GM21737 (cell line): ENCODE data around the gene PACRG.

Source experiments
- ATAC-seq: cut with Tn5 transposase; IDR thresholded peaks from one replicate; pipeline ENCODE4 v1.9.1; 2021; ENCODE audit warnings: mild to moderate bottlenecking, moderate library complexity; ENCODE audit not compliant: unreplicated experiment

PACRG gene

DNA sequence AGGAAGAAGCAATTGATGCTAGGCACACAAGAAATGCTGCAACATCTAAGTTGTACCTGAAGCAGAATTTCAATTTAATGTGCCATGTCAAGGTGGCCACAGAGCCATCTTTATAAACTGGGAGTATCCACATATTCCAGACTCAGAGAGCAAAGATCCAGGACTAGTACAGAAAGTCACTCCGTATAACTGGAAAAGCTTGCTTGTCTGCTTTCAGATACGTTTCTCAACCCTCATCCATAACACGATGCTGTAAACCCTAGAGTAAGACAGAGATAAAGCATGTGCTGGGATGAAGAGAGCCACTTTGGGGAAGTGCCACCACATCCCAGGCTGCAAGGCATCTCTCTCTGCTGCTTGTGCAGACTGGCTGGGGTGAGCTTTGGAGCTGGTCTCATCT lies 134.7 kb downstream of the PACRG start:
- ATAC-seq: no peak

DNA sequence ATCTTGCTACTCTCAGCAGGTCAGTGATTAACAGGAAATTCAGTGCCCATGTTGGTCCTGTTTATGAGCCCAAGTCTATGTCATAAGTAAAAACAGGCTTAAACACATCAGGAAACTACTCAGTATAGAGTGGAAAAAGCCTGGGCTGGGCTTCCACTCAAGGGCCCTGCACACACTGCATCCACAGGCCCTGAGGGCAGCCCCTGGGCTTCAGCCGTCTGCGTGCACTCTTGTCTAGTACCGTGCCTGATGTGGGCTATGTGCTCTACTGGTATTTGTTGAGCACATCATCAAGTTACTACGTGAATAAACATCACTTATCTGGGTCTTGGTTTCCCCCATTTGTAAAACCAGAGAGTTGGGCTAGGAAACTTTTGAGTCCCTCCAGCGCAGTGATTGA lies 135.2 kb downstream of the PACRG start:
- ATAC-seq: no peak

DNA sequence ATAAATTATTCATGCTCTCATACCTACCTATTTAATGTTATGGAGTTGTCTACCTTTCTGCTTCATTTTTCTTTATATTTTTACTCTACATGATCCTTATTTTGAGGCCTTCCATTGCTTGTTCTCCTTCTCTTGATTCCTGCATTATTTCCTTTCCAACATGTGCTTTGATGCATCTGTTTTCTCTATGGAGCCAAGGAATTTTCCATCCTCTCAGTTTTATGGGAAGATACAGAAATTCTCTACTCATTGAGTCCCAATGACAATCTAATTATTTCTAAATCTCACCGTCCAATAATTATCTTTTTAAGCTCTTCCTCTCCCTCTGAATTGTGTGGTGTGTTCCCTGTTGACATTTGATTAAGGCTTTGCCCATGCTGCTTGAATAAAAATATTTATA lies 136.0 kb downstream of the PACRG start:
- ATAC-seq: no peak

DNA sequence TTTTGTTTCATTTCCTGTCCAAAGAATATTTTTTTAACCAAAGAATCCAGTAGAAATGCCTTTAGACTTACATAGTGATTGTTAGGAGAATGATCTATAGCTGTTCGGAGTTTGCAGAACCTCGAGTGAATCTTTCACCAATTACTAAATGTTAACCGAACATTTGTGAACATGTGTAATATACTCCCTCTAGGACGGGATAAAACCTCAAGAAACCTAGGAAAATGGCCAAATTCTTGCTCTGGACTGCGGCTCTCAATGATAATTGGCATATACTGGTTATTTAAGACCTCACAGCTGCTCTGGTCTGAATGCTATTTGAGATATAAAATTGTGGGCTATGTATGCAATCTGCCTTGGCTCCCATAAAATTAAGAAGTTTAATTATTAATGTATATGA lies 137.1 kb downstream of the PACRG start:
- no peak for ATAC-seq

DNA sequence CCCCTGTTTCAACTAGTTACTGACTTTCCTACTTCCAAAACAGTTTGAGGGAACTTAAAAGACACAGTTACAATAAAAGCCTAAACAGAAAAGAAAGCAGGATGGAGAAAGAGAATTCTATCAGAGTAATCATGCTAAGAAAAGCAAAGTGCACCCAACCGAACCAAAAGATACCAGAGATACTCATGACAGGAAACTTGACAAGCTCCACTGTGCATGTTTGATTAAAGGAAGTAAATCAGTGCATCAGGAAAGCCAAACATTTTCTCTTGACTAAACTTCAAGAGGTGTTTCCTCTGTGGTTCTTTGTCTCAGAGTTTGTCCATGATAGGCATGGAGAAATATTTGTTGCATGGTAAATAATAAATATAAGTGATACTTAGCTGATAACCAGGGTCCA lies 138.9 kb downstream of the PACRG start:
- ATAC-seq: no peak

DNA sequence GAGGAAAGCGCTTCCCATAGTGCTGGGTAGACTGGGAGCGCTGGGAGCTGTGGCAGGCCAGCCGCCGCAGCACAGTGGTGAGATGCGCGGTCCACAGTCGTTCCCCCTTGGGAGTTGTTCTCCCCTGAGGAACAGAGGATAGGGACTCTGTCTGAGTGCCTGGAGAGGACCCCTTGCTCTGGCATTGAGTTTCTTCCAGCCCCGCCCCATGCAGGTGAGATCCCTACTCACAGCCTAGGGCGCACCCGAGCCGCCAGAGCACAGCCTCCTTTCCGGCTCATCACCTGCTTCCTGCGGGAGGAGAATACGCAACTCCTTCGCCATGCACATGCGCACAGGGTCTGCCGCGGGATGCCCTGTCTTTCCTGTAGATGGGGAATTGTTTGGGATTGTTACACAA lies 140.6 kb downstream of the PACRG start:
- ATAC-seq: no peak

DNA sequence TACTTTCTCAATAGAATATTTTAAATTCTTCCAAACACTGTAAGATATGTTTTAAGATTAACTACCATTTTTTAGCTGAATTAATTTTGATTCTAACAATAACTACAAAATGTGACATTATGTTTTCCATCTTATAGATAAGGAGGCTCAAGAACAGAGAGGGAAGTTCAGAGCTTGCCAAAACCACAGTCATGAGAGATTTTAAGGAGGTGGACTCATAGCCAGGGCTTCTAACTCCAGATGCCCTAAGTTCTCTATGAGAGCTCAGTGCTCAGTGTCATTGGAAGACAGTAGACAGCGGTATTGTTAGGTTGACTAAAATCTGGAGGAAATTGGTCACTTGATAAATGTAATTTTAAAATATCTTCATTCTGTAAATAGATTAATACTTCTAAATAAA lies 144.2 kb downstream of the PACRG start:
- ATAC-seq: no peak

DNA sequence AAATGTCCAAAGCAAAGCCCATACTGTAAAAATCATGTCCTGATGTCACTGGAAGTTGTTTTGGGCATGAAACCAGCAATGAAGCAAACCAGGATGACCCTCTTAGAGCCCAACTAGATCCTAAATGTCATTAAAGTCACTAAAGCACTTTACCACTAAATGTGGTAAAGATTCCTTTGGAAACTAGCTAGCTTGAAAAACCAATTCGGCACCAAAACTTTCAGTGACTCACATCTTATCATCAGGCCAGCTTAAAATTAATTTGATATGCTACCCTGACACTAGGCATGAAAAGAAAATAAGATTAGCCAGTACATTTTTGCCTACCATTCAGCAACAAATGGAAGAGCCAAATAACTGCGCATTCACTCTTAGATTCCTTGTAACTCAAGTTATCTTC lies 145.8 kb downstream of the PACRG start:
- no peak for ATAC-seq

DNA sequence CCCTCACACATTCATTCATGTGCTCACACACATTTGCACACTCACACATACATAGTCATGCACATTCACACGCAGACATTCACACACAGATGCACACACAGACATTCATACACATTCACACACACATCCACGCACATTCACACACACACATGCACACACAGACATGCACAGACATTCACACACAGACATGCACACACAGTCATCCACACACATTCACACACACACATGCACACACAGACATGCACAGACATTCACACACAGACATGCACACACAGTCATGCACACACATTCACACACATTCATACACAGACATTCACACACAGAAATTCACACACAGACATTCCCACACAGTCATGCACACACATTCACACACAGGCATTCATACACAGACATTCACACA lies 147.3 kb downstream of the PACRG start:
- no peak for ATAC-seq

DNA sequence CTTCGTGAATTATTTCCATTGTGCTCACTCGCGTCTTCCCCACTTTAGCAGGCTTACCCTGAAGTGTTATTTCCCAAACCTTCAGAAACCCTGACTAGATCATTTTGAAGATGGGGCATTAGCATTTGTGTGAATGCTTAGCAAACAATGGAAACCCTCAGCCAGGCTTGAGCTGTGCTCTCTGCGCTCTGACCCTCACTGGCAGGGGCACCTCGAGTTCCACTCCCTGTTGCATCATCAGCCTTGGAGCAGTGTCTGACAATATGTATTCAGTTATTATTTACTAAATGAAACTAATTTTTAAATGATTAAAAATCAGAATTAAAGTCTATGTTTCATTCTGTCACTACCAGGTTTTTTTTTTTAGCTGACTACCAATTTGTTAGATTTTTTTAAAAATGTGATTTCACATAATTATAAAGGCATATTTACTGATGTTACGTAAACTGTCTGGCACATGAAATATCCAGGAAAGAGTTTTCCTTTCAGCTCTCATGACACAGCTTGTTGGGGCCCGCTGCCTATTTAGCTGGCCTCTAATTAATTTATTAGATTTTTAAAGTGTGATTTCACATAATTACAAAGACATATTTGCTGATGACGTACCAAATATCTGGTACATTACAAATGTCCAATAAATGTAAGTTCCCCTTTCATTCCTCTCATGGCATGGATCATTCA lies 155.2 kb downstream of the PACRG start:
- ATAC-seq: no peak

DNA sequence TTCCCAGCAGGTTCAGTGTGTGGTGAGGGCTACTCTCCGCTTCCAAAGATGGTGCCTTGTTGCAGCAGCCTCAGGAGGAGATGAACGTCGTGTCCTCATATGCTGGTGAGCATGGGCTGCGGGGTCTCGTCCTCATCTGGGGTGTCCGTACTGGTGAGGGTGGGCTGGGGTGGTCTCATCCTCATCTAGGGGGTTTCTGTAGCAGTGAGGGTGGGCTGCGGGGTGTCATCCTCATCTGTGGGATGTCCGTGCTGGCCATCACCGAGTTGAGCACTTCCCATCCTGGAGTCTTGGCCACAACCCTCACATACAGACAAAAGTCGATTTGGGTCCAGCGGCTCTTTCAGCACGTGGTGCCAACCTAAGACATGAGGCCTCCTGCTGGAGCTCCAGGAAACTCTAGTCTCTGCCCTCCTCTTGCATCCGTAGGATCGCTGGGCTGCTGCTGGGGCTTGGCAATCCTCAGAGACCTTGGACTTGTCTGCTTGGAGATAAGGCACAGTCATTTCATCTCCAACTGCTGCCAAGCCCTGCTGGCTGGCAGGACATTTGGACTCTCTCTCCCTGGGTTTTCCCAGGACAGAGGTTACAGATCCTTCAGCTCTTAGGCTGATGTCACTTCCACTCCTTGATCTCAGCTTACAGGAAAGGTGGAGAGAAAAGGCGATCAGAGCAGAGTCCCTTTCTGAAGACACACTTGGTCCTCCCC lies 160.4 kb downstream of the PACRG start:
- ATAC-seq: no peak

DNA sequence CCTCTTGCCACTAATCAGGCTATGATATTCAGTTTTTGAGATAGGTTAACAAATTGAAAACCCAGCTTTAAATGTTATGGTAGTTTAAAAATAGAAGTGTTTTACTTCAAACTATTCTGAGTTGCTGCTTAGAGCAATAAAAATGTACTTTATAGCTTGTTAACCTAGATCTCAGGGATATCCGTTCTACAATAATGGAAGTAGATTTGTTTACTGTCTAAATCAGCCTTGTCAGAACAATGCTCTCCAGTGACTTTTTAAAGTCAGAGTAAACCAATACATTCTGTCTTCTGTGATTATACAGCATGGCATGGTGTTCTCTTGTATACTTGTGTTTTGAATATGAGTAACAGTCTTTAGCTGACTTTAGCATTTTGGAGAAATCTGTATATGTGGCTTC lies 161.5 kb downstream of the PACRG start:
- no peak for ATAC-seq

DNA sequence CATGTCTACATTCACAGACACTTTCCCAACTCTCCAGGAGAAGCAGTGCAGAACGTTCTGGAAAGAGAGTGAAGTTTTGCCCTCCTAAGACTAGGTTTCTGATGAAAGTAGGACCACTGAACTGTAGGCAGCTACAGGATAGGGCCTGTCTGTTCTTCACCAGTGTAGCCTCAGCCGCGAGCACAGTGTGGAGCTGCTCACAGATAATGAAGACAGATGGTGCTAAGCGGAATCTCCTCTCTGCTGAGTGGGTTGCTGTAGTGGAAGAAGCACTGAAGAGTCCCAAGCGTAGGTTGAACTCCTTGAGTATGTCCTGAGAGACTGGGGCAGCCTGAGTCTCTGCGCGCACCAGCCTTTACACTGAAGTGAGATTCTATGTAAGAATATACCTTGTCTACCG lies 170.2 kb downstream of the PACRG start:
- ATAC-seq: no peak

DNA sequence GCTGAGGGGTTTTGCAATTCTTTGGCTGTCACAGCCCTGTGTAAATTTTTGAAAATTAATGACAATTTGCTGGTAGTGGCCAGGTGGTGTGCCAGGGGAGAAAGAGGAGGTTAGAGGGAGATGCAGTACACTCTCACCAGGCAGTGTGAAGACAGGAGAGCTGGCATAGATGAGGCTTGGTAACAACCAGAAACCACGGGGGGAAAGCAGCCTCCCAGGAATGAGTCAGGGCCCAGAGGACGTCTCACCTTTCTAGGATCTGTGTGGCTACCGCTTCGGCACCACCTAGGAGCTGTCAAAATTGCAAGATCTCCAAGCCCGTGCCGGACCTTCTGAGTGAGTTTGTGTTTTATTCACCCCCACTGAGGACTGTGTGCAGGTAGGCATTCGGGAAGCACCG lies 171.4 kb downstream of the PACRG start:
- ATAC-seq: no peak

DNA sequence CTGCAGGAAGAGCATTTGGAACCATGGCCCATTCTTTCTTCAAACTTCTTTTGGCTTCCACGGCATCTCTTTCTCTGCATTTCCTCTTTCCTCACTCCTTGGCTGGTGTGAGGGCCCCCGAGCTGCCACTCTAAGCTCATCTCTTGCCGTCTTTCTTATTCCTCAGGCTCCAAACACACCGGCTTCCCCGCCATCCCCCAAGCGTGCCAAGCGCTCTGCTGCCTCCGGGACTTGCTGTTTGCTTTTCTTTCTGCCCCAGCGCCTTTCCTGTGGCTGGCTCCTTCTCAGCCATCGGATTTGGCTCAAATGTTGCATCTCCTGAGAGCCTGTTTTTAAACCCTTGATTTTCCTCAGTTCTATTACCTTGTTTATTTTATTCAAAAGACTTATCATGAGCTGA lies 172.7 kb downstream of the PACRG start:
- ATAC-seq: no peak

DNA sequence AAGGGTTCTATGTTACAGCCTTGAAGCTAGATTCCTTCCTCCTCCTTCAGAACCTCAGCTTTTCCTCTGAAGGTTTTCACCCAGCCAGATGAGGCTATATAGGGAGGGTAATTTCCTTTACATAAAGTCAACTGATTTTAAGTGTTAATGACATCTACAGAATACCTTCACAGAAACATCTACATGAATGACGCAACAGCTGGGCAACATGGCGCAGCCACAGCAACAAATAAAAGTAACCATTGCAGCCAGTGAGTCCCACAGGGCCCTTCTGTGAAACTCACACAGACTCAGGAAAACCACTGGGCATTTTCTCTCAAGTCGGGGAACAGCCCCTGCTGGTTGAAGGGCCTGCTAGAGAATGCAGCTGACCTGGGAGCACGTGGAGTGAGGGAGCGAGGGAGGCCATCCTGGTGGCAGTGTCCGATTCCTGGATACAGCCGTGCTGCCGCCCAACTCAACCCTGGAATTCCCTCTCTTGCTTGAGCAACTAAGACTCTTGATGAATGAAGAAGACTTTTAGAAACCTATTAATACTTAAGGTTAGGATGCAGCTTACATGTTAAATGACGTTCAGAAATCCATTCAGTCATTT lies 176.4 kb downstream of the PACRG start:
- ATAC-seq: no peak

DNA sequence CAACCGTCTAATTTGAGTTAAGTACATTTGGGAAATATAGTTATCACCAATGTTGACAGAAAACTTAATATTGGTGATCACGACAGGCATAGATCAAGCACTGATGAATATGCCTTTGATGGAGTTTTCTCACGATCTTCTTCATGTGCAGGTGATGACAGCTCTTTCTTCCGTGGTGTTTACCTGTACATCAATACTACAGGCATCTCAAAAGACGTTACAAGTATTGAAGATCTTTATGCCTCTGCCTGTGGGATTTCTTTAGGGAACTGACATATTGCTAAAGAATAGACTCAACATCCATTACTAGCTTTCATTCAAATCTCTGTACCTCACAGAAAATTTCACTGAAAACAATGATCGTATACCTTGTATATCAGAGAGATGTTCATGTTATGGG lies 178.7 kb downstream of the PACRG start:
- ATAC-seq: no peak

DNA sequence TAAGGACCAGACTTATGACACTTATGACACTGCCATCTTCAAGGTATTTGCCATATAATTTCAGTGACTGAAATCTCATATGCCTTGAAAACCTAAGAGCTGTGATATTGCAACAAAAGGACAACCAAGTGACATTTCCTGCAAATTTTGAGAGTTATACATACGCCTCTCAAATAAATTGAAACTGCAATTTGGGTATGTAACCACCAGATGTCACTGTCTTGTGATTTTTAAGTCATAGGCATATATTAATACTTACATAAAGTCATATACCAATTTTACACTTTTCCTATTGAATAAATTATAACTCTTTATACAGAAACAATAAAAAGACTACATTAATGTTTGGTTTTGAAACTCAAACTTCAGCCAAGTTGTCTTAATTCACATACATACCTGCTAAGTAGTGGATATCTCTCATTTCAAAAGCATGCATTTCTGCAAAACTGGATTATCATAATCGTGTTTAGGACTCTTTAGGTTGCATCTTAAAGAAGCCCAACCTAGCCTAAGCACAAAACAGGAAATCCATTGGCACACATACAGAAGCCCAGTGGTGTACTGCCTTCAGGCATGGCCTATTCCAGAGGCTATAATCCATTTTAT lies 180.2 kb downstream of the PACRG start:
- ATAC-seq: peak; percentile 59

DNA sequence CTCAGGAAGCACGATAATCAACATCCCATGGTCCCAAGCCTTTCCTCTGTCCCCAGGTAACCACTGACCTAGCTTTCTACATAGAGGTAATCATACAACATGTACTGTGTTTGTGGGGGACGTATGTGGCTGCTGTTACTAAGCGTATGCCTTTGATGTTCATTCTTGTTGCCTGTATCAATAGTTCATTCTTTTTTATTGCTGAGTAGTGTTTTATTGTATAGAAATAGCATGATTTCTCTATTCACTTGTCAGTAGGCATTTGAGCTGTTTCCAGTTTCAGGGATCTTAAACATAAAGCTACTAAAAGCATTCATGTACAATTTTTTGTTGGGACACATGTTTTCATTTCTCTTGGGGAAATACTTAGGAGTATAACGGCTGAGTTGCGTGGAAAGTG lies 185.4 kb downstream of the PACRG start:
- no peak for ATAC-seq

DNA sequence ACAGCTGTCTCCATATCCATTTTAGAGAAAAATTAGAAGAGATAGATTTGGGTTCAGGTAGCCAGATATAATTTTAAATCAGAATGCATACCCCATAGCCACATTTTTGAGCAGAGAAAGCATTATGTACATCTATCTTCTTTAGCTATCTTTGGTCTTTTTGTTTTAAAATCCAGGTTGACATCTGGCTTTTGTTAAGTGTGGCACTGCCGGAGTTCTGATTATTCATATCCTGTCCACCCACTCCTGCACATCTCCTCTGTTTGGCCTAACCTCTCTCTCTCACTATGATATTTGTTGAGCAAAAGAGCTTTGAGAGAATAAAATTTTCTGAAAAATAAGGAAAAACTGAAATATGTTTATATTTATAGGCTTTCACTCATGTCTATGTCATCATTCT lies 189.7 kb downstream of the PACRG start:
- no peak for ATAC-seq

DNA sequence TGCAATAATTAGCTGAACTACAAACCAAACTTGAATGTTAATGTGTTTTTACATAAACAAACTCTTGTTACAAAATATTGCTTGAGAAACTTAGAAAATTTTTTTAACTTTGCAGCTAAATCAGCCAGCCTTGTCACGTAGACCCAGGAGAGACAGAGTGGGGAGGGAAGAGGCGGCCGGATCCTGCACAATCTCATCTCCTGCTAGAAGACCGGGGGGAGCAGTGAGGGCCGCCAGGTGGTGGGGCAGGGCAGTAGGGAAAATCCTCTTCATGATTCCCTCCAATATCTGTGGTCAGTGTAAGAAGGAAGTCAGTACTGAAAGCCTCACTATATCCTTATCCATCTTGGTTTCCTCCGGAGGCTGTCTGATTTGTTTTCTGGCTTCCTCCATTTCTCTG lies 193.3 kb downstream of the PACRG start:
- no peak for ATAC-seq

DNA sequence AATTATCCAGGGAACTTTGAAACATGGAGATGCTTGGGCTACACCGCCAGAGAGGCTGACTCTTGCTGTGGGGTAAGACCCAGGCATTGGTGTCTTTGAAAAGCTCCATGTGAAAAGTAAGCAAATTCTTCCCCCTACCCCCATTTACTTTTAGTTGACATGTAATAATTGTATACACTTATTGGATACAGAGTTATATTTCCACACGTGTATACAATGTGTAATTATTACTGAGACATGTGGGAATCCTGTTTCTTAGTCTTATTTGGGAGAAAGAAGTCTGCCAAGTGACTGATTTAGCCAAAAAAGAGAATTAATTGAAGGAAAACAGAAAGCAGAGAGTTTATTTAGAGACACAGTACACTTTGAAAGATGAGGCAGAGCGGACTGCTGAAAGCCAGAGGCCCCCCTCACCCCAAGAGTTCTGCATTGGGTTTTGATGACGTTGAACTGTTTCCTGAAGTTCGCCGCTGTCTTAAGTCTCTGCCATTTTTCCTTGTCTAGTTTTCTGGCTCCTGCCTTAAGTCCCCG lies 193.8 kb downstream of the PACRG start:
- no peak for ATAC-seq
